MM.1S (cell line): ENCODE results near the gene TGFBR3.

Experiments used
- DNase-seq: peaks from one replicate; pipeline ENCODE4 v3.0.0-alpha.2; 2015
- H2AFZ ChIP-seq: fragments of 300-600 bp; sonication (generic); 2 replicates; pipeline ENCODE4 v1.6.0; 2016; ENCODE audit warnings: antibody characterized with exemption, low read length
- H3F3A ChIP-seq: fragments of 300-600 bp; sonication (generic); 2 replicates; pipeline ENCODE4 v1.6.1; 2016; ENCODE audit warnings: mild to moderate bottlenecking, antibody characterized with exemption, low read length, moderate library complexity, mixed read lengths; ENCODE audit not compliant: insufficient read depth
- H3K27ac ChIP-seq: fragments of 300-600 bp; sonication (generic); 2 replicates; pipeline ENCODE4 v1.5.1; 2016; ENCODE audit warnings: mild to moderate bottlenecking, low read length
- H3K27me3 ChIP-seq: fragments of 300-600 bp; sonication (generic); replicated peaks from 2 replicates; pipeline ENCODE4 v1.6.0; 2016; ENCODE audit warnings: low read length; ENCODE audit not compliant: insufficient read depth
- H3K36me3 ChIP-seq: fragments of 300-600 bp; sonication (generic); replicated peaks from 2 replicates; pipeline ENCODE4 v1.6.1; 2016; ENCODE audit warnings: mild to moderate bottlenecking, low read length, mixed read lengths; ENCODE audit not compliant: insufficient read depth
- H3K4me1 ChIP-seq: fragments of 300-600 bp; sonication (generic); 2 replicates; pipeline ENCODE4 v1.6.1; 2016; ENCODE audit warnings: low read length, mixed read lengths
- H3K4me2 ChIP-seq: fragments of 300-600 bp; sonication (generic); 2 replicates; pipeline ENCODE4 v1.6.0; 2016; ENCODE audit warnings: low read depth, low read length
- H3K4me3 ChIP-seq: fragments of 300-600 bp; sonication (generic); 2 replicates; pipeline ENCODE4 v1.5.1; 2016; ENCODE audit warnings: low read length, mixed read lengths
- H3K79me2 ChIP-seq: fragments of 300-600 bp; sonication (generic); 2 replicates; pipeline ENCODE4 v1.6.1; 2016; ENCODE audit warnings: mixed run types, low read length, mixed read lengths
- H3K9ac ChIP-seq: fragments of 300-600 bp; sonication (generic); 2 replicates; pipeline ENCODE4 v1.6.1; 2016; ENCODE audit warnings: low read length, mixed read lengths
- H3K9me2 ChIP-seq: fragments of 300-600 bp; sonication (generic); replicated peaks from 2 replicates; pipeline ENCODE4 v1.6.1; 2016; ENCODE audit warnings: mild to moderate bottlenecking, low read length, mixed read lengths; ENCODE audit not compliant: insufficient read depth
- H3K9me3 ChIP-seq: fragments of 300-600 bp; sonication (generic); replicated peaks from 2 replicates; pipeline ENCODE4 v1.6.1; 2016; ENCODE audit warnings: mild to moderate bottlenecking, low read length, mixed read lengths; ENCODE audit not compliant: insufficient read depth
- H4K20me1 ChIP-seq: fragments of 300-600 bp; sonication (generic); 2 replicates; pipeline ENCODE4 v1.6.1; 2016; ENCODE audit warnings: mild to moderate bottlenecking, low read length, moderate library complexity, mixed read lengths; ENCODE audit not compliant: insufficient read depth
- EZH2 ChIP-seq: fragments of 300-600 bp; sonication (generic); optimal IDR thresholded peaks from 2 replicates; pipeline ENCODE3; 2017; ENCODE audit warnings: low read depth, mild to moderate bottlenecking, antibody characterized with exemption, low read length, mixed read lengths
- EZH2phosphoT487 ChIP-seq: fragments of 300-600 bp; sonication (generic); IDR thresholded peaks from 2 replicates; pipeline ENCODE4 v1.6.1; 2018; ENCODE audit warnings: antibody characterized with exemption, low read length
- TF ChIP-seq, protein P1 (sequence below): fragments of 300-600 bp; sonication (generic); IDR thresholded peaks from 2 replicates; pipeline ENCODE4 v1.5.1; 2016; ENCODE audit warnings: antibody characterized with exemption, low read length, mixed read lengths

Gene TGFBR3

DNA sequence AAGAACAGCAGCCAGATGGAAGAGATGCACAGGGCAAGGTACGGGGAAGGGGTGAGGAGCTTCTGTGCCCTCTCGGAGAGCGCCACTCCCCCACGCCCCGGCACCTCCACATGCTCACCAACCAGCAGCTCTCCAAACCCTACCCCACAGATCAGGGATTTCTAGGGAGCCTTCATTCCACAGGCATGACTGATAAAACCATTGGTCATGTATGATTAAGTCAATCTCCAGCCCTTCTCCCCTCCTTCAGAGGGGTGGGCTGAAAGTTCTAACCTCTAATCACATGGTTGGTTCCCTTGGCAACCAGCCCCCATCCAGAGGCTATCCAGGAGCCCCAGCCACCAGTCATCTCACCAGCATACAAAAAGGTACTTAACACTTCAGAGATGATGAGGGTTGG, 144.7 kb downstream of the TGFBR3 start:
- no peak for DNase-seq
- Histone ChIP-seq H3K9me2 (no peaks in the 10 kb centered on the region), H3K79me2 (no peaks in the 10 kb centered on the region)

DNA sequence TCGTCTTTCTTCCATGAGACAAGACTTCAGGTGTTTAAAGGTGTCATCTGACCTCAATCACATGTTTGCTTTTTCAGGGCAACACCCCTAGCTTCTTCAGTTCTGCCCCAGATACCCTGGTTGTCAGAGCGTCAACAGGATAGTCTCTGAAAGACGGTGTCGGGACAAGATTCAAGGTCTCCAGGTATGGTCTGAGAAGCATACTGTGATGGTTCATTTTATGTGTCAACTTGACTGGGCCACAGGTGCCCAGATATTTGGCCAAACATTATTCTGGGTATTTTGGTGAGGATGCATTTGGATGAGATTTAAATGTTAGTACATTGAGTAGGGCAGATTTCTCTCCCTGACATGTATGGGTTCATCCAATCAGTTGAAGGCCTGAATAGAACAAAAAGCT, 148.3 kb downstream of the TGFBR3 start:
- H3K9me3 ChIP-seq, result no peaks in the 10 kb centered on the region
- H3K79me2 ChIP-seq, result no peaks in the 10 kb centered on the region
- no peak overlapping the region for H2AFZ ChIP-seq
- H3F3A ChIP-seq, result no peaks in the 10 kb centered on the region
- no peak overlapping the region for H3K9ac ChIP-seq
- no peaks in the 10 kb centered on the region for H3K36me3 ChIP-seq
- TF ChIP-seq, protein P1, sequence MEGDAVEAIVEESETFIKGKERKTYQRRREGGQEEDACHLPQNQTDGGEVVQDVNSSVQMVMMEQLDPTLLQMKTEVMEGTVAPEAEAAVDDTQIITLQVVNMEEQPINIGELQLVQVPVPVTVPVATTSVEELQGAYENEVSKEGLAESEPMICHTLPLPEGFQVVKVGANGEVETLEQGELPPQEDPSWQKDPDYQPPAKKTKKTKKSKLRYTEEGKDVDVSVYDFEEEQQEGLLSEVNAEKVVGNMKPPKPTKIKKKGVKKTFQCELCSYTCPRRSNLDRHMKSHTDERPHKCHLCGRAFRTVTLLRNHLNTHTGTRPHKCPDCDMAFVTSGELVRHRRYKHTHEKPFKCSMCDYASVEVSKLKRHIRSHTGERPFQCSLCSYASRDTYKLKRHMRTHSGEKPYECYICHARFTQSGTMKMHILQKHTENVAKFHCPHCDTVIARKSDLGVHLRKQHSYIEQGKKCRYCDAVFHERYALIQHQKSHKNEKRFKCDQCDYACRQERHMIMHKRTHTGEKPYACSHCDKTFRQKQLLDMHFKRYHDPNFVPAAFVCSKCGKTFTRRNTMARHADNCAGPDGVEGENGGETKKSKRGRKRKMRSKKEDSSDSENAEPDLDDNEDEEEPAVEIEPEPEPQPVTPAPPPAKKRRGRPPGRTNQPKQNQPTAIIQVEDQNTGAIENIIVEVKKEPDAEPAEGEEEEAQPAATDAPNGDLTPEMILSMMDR, result no peak
- TF ChIP-seq EZH2 (no peak), EZH2phosphoT487 (no peak)
- H3K4me1 ChIP-seq, result no peaks in the 10 kb centered on the region
- no peak overlapping the region for H3K27ac ChIP-seq
- H3K27me3 ChIP-seq, result no peaks in the 10 kb centered on the region
- H3K4me3 ChIP-seq, result no peak overlapping the region
- H4K20me1 ChIP-seq, result no peaks in the 10 kb centered on the region
- DNase-seq, result no peak
- no peak overlapping the region for H3K4me2 ChIP-seq
- H3K9me2 ChIP-seq, result no peaks in the 10 kb centered on the region

More for the DNA sequence above, 144.7 kb downstream of the TGFBR3 start:
- no peaks in the 10 kb centered on the region for H3K36me3 ChIP-seq
- no peak overlapping the region for H3K4me3 ChIP-seq
- H3K9me3 ChIP-seq, result no peaks in the 10 kb centered on the region
- no peaks in the 10 kb centered on the region for H3K27me3 ChIP-seq
- H3K4me2 ChIP-seq, result no peak overlapping the region
- no peak overlapping the region for H2AFZ ChIP-seq
- no peaks in the 10 kb centered on the region for H3K4me1 ChIP-seq
- H3K9ac ChIP-seq, result no peak overlapping the region
- TF ChIP-seq EZH2phosphoT487 (no peak), EZH2 (no peak)
- TF ChIP-seq, protein P1, result no peak
- H4K20me1 ChIP-seq, result no peaks in the 10 kb centered on the region
- H3K27ac ChIP-seq, result no peak overlapping the region
- H3F3A ChIP-seq, result no peaks in the 10 kb centered on the region

DNA sequence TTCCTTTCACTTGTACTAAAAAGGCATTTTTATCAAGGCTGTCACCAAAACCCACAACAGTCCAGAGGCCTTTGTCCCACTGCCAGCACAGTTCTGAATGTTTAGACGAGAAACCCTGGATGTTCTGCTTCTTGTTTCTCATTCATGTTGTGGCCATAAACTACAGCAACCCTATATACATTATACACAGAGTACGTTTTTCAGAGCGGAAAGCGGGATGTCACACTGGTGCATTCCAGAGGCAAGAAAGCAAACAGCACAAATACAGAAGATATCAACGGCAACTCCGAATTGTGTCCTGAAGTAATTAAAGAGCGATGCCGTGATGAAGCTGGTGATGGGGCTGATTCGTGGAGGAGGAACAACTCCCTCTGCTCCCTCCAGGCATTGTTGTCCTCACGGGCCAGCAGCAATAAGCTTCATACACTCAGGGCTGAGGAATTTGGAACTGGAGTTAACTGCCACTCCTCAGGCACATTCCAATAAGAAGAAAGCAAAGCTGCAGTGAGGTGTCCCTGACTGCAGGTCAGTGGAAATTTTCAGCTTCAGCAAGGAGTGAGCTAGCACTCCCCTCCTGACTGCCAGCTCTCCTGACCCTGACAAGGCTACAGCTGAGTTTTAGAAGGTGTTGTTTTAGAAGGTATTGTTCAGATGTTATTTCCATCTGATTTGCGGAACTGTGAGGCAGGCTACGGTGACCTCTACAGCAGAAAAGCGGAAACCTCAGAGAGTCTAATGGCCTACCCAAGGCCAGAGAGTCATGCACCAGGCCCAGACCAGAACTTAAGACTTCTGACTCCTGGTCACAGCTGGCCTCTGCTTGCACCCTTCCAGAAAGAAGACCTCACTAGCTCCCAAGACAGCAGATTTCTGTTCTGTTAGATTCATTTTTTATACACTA, 149.0 kb downstream of the TGFBR3 start:
- H3K27ac ChIP-seq, result no peak overlapping the region
- no peaks in the 10 kb centered on the region for H3K27me3 ChIP-seq
- no peaks in the 10 kb centered on the region for H4K20me1 ChIP-seq
- no peaks in the 10 kb centered on the region for H3K9me2 ChIP-seq
- TF ChIP-seq EZH2phosphoT487, result no peak
- TF ChIP-seq EZH2, result no peak
- TF ChIP-seq, protein P1, result no peak
- H3F3A ChIP-seq, result no peaks in the 10 kb centered on the region
- no peaks in the 10 kb centered on the region for H3K9me3 ChIP-seq
- peaks cover 4% of the 10 kb centered on the region for H3K4me1 ChIP-seq
- H3K4me3 ChIP-seq, result no peak overlapping the region
- H3K79me2 ChIP-seq, result no peaks in the 10 kb centered on the region
- DNase-seq, result no peak
- no peaks in the 10 kb centered on the region for H3K36me3 ChIP-seq
- no peak overlapping the region for H3K4me2 ChIP-seq
- no peak overlapping the region for H2AFZ ChIP-seq
- no peak overlapping the region for H3K9ac ChIP-seq
